GM19467 (cell line): Measurements from ENCODE around the gene COPZ2.
"Not testable (repeated sequence)": the region's sequence is repeated elsewhere in the genome, so short reads cannot be mapped to it uniquely, and the experiment has no call there.

Experiments
- ATAC-seq: cut with Tn5 transposase; IDR thresholded peaks from one replicate; pipeline ENCODE4 v1.9.1; 2021; ENCODE audit warnings: mild to moderate bottlenecking, moderate library complexity; ENCODE audit not compliant: unreplicated experiment

Gene COPZ2

GRCh38 chr17:48037036-48037837 lies at the start of gene COPZ2:
Gene COPZ2 (minus strand): TSS chr17:48037797. CDS start chr17:48037777, 20 bp downstream.
- ATAC-seq: no peak

GRCh38 chr17:48084932-48085331 lies 47.3 kb upstream of the COPZ2 start:
- no peak for ATAC-seq

GRCh38 chr17:48081858-48082257 lies 44.3 kb upstream of the COPZ2 start:
- no peak for ATAC-seq

- not testable (repeated sequence) for ATAC-seq
These were observed 39.6 kb upstream of the COPZ2 start for GRCh38 chr17:48077152-48077551.

- no peak for ATAC-seq
These were observed 36.9 kb upstream of the COPZ2 start for GRCh38 chr17:48074322-48075081.

- not testable (repeated sequence) for ATAC-seq
These were observed 36.0 kb upstream of the COPZ2 start for GRCh38 chr17:48073566-48074094.

GRCh38 chr17:48072811-48073210 lies 35.2 kb upstream of the COPZ2 start:
- not testable (repeated sequence) for ATAC-seq

GRCh38 chr17:48071654-48072053 lies 34.1 kb upstream of the COPZ2 start:
- ATAC-seq: no peak

- ATAC-seq: no peak
These were observed 32.6 kb upstream of the COPZ2 start for GRCh38 chr17:48070195-48070594.

- ATAC-seq: no peak
These were observed 30.9 kb upstream of the COPZ2 start for GRCh38 chr17:48068491-48068961.

GRCh38 chr17:48067808-48068207 lies 30.2 kb upstream of the COPZ2 start:
- ATAC-seq: not testable (repeated sequence)

GRCh38 chr17:48067245-48067644 lies 29.6 kb upstream of the COPZ2 start:
- no peak for ATAC-seq

GRCh38 chr17:48066656-48067055 lies 29.1 kb upstream of the COPZ2 start:
- no peak for ATAC-seq

GRCh38 chr17:48066192-48066591 lies 28.6 kb upstream of the COPZ2 start:
- no peak for ATAC-seq

GRCh38 chr17:48064638-48065037 lies 27.0 kb upstream of the COPZ2 start:
- no peak for ATAC-seq

- ATAC-seq: no peak
These were observed 24.7 kb upstream of the COPZ2 start for GRCh38 chr17:48062273-48062672.

GRCh38 chr17:48060249-48060648 lies 22.7 kb upstream of the COPZ2 start:
- no peak for ATAC-seq

GRCh38 chr17:48059125-48059668 lies 21.6 kb upstream of the COPZ2 start:
- no peak for ATAC-seq

GRCh38 chr17:48058393-48059124 lies 21.0 kb upstream of the COPZ2 start:
- ATAC-seq: no peak

GRCh38 chr17:48057626-48058025 lies 20.0 kb upstream of the COPZ2 start:
- ATAC-seq: no peak

GRCh38 chr17:48056879-48057278 lies 19.3 kb upstream of the COPZ2 start:
- ATAC-seq: no peak
